ENCODE measurements around the gene CEP55. TPM values are rescaled to one million over a fixed set of nuclear protein-coding genes. Genes with fewer than 3 reads are reported as not detected.

CEP55 gene
- total and polyA plus RNA-seq, 2 of the 8 experiments (the other 6 are each of a cell fraction or from before 2014, with no cell fraction given) = 7.0 to 19.6 TPM

DNA sequence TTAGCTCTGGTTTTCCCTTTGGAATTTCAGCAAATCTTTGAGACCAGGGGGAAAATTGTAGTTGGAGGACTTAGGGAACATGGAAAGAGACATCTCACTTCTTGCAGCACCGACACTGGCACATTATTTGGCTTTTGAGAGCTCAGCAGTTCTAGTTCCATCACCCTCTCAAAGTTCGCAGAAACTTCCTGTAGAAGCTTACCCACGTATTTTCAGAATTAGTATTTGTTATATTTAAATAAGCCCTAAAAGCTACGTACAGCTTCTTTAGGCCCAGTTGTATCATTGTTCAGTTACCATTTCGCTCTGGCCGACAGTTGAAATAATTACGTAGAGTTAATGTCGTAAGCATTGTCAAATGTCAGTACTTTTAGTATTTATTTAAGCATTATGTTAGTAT is 13.4 kb downstream of the CEP55 start:
- Histone ChIP-seq H2BK15ac (ENCODE audit: low read length) (no peak overlapping the region), H4K8ac (ENCODE audit: extremely low read depth, insufficient read depth, low read length) (no peak overlapping the region), H3K14ac (ENCODE audit: insufficient read length) (no peak overlapping the region), H3K4ac (replicated peaks; ENCODE audit: insufficient read length, low read depth, low read length) (no peak overlapping the region), H3K56ac (replicated peaks; ENCODE audit: insufficient read length, low read depth, low read length) (no peak overlapping the region), H3K27me3 (replicated peaks in 1 of 4; ENCODE audit: control insufficient read depth in 3 of 4, extremely low read depth in 1 of 4, insufficient read depth in 3 of 4, low read length in 3 of 4) (no peaks in the 10 kb centered on the region), H2AFZ (ENCODE audit: low read length) (no peak overlapping the region), H3K4me2 (ENCODE audit: insufficient read depth in 1 of 2, low read depth in 2 of 2, low read length in 2 of 2) (no peak overlapping the region), H3K4me3 (ENCODE audit: extremely low read depth in 1 of 4, insufficient read depth in 2 of 4, low read depth in 3 of 4, low read length in 4 of 4) (no peak overlapping the region), H3K36me3 (ENCODE audit: control insufficient read depth in 2 of 4, insufficient read depth in 4 of 4, low read length in 3 of 4) (peaks cover 2 to 22% (median 15%) of the 10 kb centered on the region in 4 experiments; a peak in 6 of 8 replicates), H3K9me3 (ENCODE audit: insufficient read depth in 2 of 2, low read depth in 1 of 2, low read length in 1 of 2) (no peaks in the 10 kb centered on the region), H3K9ac (replicated peaks in 1 of 4; ENCODE audit: extremely low read depth in 1 of 4, low read depth in 3 of 4, low read length in 3 of 4) (no peak overlapping the region), H2AK5ac (ENCODE audit: low read depth, low read length) (no peak overlapping the region), H4K20me1 (replicated peaks in 1 of 2; ENCODE audit: control insufficient read depth in 1 of 2, insufficient read depth in 2 of 2, low read length in 2 of 2) (no peaks in the 10 kb centered on the region), H3K23ac (ENCODE audit: insufficient read length) (no peak overlapping the region), H3K4me1 (replicated peaks in 1 of 4; ENCODE audit: control insufficient read depth in 3 of 4, insufficient read depth in 4 of 4, low read length in 3 of 4) (no peaks in the 10 kb centered on the region; a peak in 1 of 7 replicates), H3K79me1 (ENCODE audit: low read depth, low read length) (no peaks in the 10 kb centered on the region), H4K91ac (replicated peaks; ENCODE audit: insufficient read length, low read length) (no peak overlapping the region), H3K79me2 (ENCODE audit: control insufficient read depth in 1 of 2, insufficient read depth in 2 of 2, low read length in 2 of 2) (no peaks in the 10 kb centered on the region), H2BK5ac (ENCODE audit: low read depth, low read length) (no peak overlapping the region), H3K27ac (ENCODE audit: low read depth, low read length) (no peak overlapping the region), H3K23me2 (ENCODE audit: low read depth, low read length) (no peaks in the 10 kb centered on the region), H2BK20ac (ENCODE audit: low read length) (no peak overlapping the region), H3K18ac (ENCODE audit: extremely low read depth, low read length) (no peak overlapping the region), H2BK120ac (replicated peaks; ENCODE audit: low read depth, low read length) (no peak overlapping the region), H4K5ac (ENCODE audit: insufficient read length, low read depth, low read length) (no peak overlapping the region), H2BK12ac (ENCODE audit: low read depth, low read length) (no peak overlapping the region)
- no peak for FAIRE-seq
- 95% methylated on average over 8 of the region's 8 CpGs; no CpG with 5 or more reads in 1 of the 2 experiments for WGBS, 2 experiments (ENCODE audit: extremely low coverage in 1 of 2, insufficient coverage in 1 of 2, insufficient read length in 1 of 2, insufficient replicate concordance in 2 of 2, low coverage in 1 of 2, low lambda C conversion rate in 2 of 2, missing lambda C conversion rate in 1 of 2)
- CTCF ChIA-PET (ENCODE audit: partially characterized antibody) = interaction anchor here (0.7 to 11.4 kb wide), 11 partner anchors 9 to 169 kb away, joined by 3 to 201 read pairs (median 7); partner anchors contain the start of gene MYOF
- DNase-seq (ENCODE audit: low read depth in 1 of 2, low spot score in 2 of 2) = no peak
- no peak for TF ChIP-seq POLR2AphosphoS5 (IDR thresholded peaks at IDR 0.05; ENCODE audit: low read depth, low read length)
- TF ChIP-seq, protein P1, sequence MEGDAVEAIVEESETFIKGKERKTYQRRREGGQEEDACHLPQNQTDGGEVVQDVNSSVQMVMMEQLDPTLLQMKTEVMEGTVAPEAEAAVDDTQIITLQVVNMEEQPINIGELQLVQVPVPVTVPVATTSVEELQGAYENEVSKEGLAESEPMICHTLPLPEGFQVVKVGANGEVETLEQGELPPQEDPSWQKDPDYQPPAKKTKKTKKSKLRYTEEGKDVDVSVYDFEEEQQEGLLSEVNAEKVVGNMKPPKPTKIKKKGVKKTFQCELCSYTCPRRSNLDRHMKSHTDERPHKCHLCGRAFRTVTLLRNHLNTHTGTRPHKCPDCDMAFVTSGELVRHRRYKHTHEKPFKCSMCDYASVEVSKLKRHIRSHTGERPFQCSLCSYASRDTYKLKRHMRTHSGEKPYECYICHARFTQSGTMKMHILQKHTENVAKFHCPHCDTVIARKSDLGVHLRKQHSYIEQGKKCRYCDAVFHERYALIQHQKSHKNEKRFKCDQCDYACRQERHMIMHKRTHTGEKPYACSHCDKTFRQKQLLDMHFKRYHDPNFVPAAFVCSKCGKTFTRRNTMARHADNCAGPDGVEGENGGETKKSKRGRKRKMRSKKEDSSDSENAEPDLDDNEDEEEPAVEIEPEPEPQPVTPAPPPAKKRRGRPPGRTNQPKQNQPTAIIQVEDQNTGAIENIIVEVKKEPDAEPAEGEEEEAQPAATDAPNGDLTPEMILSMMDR (IDR thresholded peaks at IDR 0.05; ENCODE audit: control extremely low read depth in 1 of 3, insufficient read depth in 1 of 3, low read depth in 1 of 3, low read length in 3 of 3) = no peak
- no peak for TF ChIP-seq NANOG (IDR thresholded peaks at IDR 0.05; ENCODE audit: insufficient read depth, low read depth, low read length, poor library complexity, severe bottlenecking)
- no peak for TF ChIP-seq POLR2A (IDR thresholded peaks at IDR 0.05; ENCODE audit: control extremely low read depth in 1 of 2, low read depth in 2 of 2, low read length in 2 of 2)
- TF ChIP-seq, protein P2, sequence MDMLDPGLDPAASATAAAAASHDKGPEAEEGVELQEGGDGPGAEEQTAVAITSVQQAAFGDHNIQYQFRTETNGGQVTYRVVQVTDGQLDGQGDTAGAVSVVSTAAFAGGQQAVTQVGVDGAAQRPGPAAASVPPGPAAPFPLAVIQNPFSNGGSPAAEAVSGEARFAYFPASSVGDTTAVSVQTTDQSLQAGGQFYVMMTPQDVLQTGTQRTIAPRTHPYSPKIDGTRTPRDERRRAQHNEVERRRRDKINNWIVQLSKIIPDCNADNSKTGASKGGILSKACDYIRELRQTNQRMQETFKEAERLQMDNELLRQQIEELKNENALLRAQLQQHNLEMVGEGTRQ (IDR thresholded peaks at IDR 0.05; ENCODE audit: low read length) = no peak
- no peak for TF ChIP-seq HDAC2 (IDR thresholded peaks at IDR 0.05; ENCODE audit: borderline replicate concordance in 1 of 2, low read depth in 2 of 2, low read length in 2 of 2)
- no peak for TF ChIP-seq RFX5 (IDR thresholded peaks at IDR 0.05; ENCODE audit: borderline replicate concordance, low read depth, low read length)
- no peak for TF ChIP-seq FOSL1 (IDR thresholded peaks at IDR 0.05; ENCODE audit: insufficient read depth, low read depth, low read length)
- no peak for TF ChIP-seq SAP30 (IDR thresholded peaks at IDR 0.05; ENCODE audit: insufficient read depth, insufficient replicate concordance, low read length)
- TF ChIP-seq BACH1 (IDR thresholded peaks at IDR 0.05; ENCODE audit: low read length) = no peak
- POLR2A ChIA-PET (ENCODE audit: partially characterized antibody) = interaction anchor here (0.9 kb wide), 1 partner anchor 67 kb away, joined by 3 read pairs; no protein-coding TSS in a partner anchor

Measured in H1 (cell line).